SIG-M5 treated with dmso at 0.1 percent for 504 hours (cell line): ENCODE results near the gene AADACL3.
"Not testable (repeated sequence)": the region's sequence is repeated elsewhere in the genome, so short reads cannot be mapped to it uniquely, and the experiment has no call there.

ENCODE experiments used
- DNase-seq: peaks from one replicate; lab custom pipeline; 2025; ENCODE audit not compliant: unreplicated experiment; lab: John Stamatoyannopoulos, UW

AADACL3 gene

GRCh38 chr1:12715896-12716437 lies at the start of gene AADACL3:
Gene AADACL3 (plus strand): TSS chr1:12716110. CDS start chr1:12716177, 67 bp downstream.
- no peak for DNase-seq

- no peak for DNase-seq
Measured at GRCh38 chr1:12666141-12666735, 49.7 kb upstream of the AADACL3 start.

- DNase-seq, result no peak
Measured at GRCh38 chr1:12669529-12670068, 46.3 kb upstream of the AADACL3 start.

- no peak for DNase-seq
Measured at GRCh38 chr1:12674358-12674757, 41.6 kb upstream of the AADACL3 start.

GRCh38 chr1:12676122-12676521 lies 39.8 kb upstream of the AADACL3 start:
- DNase-seq, result not testable (repeated sequence)

GRCh38 chr1:12677565-12677964 lies 38.3 kb upstream of the AADACL3 start:
- no peak for DNase-seq

- no peak for DNase-seq
Measured at GRCh38 chr1:12678350-12678749, 37.6 kb upstream of the AADACL3 start.

GRCh38 chr1:12678820-12679219 lies 37.1 kb upstream of the AADACL3 start:
- DNase-seq, result no peak

- no peak for DNase-seq
Measured at GRCh38 chr1:12690156-12690555, 25.8 kb upstream of the AADACL3 start.

GRCh38 chr1:12692967-12693782 lies 22.7 kb upstream of the AADACL3 start:
- no peak for DNase-seq

GRCh38 chr1:12696658-12697057 lies 19.3 kb upstream of the AADACL3 start:
- DNase-seq, result no peak

GRCh38 chr1:12697397-12697796 lies 18.5 kb upstream of the AADACL3 start:
- DNase-seq, result no peak

- no peak for DNase-seq
Measured at GRCh38 chr1:12703821-12704451, 12.0 kb upstream of the AADACL3 start.

GRCh38 chr1:12706061-12706460 lies 9.8 kb upstream of the AADACL3 start:
- DNase-seq, result no peak

GRCh38 chr1:12708396-12709090 lies 7.4 kb upstream of the AADACL3 start:
- DNase-seq, result no peak

GRCh38 chr1:12709091-12709491 lies 6.8 kb upstream of the AADACL3 start:
- DNase-seq, result no peak

GRCh38 chr1:12709696-12710095 lies 6.2 kb upstream of the AADACL3 start:
- no peak for DNase-seq

GRCh38 chr1:12711536-12711935 lies 4.4 kb upstream of the AADACL3 start:
- no peak for DNase-seq

GRCh38 chr1:12712076-12712475 lies 3.8 kb upstream of the AADACL3 start:
- DNase-seq, result no peak

GRCh38 chr1:12712929-12713328 lies 3.0 kb upstream of the AADACL3 start:
- no peak for DNase-seq

GRCh38 chr1:12713651-12714050 lies 2.3 kb upstream of the AADACL3 start:
- DNase-seq, result not testable (repeated sequence)
